Measurements from ENCODE around the gene PRRG2. TPM values are rescaled to one million over a fixed set of nuclear protein-coding genes. Genes with fewer than 3 reads are reported as not detected.

The PRRG2 gene
- total RNA-seq, 1 experiment from 2014 or later: 17.0 TPM

DNA sequence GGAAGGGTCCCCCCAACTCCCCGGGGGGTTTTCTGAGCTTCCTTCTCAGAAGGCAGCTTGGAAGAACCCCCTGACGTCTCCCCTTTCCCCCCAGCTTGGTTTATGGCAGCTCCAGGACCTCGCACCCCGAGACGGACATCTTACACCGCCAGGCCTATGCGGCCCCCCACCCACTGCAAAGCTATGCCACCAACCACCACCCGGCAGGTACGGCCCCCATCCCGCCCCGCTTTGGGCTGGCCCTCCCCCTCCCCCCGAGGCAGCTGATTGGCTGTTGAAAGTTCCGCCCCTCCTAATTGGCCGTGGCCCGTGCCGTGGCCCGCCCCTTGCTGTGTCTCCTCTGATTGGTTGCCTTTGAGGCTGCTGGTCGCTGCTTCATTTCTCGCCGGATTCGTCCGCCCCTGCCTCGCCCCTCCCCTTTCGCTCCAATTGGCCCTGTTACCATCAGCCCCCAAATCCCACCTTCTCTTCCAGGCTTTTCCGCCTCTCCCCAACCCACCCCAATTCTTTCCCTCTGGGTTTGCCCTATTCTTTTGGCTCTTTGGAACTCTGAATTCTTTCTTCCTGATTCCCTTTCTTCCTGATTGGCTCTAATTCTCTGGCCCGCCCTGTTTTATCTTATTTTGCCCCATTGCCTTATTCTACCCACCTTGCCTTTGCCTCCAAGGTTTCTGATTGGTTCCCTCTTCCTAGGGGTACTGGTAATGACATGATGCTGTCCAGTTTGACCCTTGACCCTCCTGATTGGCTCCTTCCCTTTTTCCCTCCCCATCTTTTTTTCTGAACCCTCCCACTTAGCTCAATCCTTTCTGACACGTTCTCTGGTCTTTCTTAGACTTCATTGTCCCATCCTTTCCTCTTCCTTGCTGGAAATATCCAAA lies 12.4 kb downstream of the PRRG2 start:
- peak overlapping the region; percentile 87 for H3K27ac ChIP-seq (ENCODE audit: low read length)
- peak overlapping the region; percentile 51; the same call in 1 of the 2 replicates for H2AFZ ChIP-seq (ENCODE audit: low read length)
- H4K20me1 ChIP-seq (ENCODE audit: low read length): peaks cover 8% of the 10 kb centered on the region
- H3K36me3 ChIP-seq (ENCODE audit: low read depth, low read length): peaks cover 30% of the 10 kb centered on the region
- H3K4me3 ChIP-seq (ENCODE audit: low read length): peak overlapping the region; percentile 99
- H3K9me3 ChIP-seq (ENCODE audit: low read length): no peaks in the 10 kb centered on the region
- H3K9me2 ChIP-seq (replicated peaks; ENCODE audit: low read length): no peaks in the 10 kb centered on the region
- no peaks in the 10 kb centered on the region for H3K27me3 ChIP-seq (ENCODE audit: low read length)
- ChIA-PET POLR2A (ENCODE audit: unreplicated experiment) (interaction anchor here (0.5 to 0.6 kb wide), 2 partner anchors 47 to 66 kb away, joined by 3 to 6 read pairs; partner anchors contain the start of genes RCN3 and RRAS), CTCF (no interaction called here)
- no peak for TF ChIP-seq EZH2phosphoT487 (IDR thresholded peaks at IDR 0.05; ENCODE audit: borderline replicate concordance, low read length)
- TF ChIP-seq, protein P1, sequence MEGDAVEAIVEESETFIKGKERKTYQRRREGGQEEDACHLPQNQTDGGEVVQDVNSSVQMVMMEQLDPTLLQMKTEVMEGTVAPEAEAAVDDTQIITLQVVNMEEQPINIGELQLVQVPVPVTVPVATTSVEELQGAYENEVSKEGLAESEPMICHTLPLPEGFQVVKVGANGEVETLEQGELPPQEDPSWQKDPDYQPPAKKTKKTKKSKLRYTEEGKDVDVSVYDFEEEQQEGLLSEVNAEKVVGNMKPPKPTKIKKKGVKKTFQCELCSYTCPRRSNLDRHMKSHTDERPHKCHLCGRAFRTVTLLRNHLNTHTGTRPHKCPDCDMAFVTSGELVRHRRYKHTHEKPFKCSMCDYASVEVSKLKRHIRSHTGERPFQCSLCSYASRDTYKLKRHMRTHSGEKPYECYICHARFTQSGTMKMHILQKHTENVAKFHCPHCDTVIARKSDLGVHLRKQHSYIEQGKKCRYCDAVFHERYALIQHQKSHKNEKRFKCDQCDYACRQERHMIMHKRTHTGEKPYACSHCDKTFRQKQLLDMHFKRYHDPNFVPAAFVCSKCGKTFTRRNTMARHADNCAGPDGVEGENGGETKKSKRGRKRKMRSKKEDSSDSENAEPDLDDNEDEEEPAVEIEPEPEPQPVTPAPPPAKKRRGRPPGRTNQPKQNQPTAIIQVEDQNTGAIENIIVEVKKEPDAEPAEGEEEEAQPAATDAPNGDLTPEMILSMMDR (conservative IDR thresholded peaks at IDR 0.05; ENCODE audit: low read depth, low read length): no peak
- no peak for TF ChIP-seq EZH2 (IDR thresholded peaks at IDR 0.05; ENCODE audit: low read length, unreplicated experiment)
- H3F3A ChIP-seq (ENCODE audit: low read length, unreplicated experiment): no peaks in the 10 kb centered on the region
- H3K4me2 ChIP-seq (ENCODE audit: low read length): peak overlapping the region; percentile 91
- peaks cover 7% of the 10 kb centered on the region; the same call in 1 of the 2 replicates for H3K4me1 ChIP-seq (ENCODE audit: insufficient read depth, low read length)
- peaks cover 55% of the 10 kb centered on the region for H3K79me2 ChIP-seq (ENCODE audit: low read length)
- ATAC-seq (peak; percentile 50), DNase-seq (peak; percentile 95)
- peak overlapping the region; percentile 95 for H3K9ac ChIP-seq (ENCODE audit: low read length)
- intact Hi-C loops (cut with micrococcal nuclease): loop anchor here (1.0 kb wide), 1 partner anchor 21 kb away; no protein-coding TSS in a partner anchor
- no TSS peak for BruUV-seq (replicated peaks)

DNA sequence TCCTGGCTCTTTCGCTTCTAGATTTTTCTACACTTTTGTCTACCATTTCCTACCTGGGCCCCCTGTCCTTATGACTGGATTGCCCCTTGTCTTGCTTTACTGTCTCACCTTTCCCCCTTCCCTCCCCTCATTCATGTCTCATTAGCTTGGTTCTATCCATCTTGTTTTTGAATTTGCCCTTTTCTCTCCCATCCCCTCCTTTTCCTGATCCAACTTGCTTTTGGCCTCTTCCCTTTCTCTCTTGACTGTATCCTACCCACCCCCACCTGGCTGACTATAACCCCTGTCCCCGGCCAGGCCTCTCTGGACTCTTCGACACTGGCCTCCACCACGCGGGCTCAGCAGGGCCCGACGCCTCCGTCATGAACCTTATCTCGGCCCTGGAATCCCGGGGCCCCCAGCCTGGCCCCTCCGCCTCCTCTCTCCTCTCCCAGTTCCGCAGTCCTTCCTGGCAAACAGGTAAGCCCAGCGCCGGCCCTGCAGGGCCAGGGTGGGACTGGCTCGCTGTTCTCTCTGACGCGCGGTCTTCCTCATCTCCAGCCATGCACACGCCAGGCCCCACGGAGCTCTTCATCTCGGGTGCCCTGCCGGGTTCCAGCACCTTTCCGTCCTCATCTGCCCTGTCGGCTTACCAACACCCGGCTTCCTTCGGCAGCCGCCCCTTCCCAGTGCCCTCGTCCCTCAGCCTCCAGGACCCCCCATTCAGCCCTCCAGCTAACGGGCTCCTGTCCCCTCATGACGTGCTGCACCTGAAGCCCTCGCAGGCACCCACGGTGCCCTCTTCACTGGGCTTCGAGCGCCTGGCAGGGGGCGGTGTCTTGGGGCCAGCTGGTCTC lies 13.3 kb downstream of the PRRG2 start:
- H2AFZ ChIP-seq (ENCODE audit: low read length): no peak overlapping the region
- peaks cover 64% of the 10 kb centered on the region for H3K79me2 ChIP-seq (ENCODE audit: low read length)
- no peaks in the 10 kb centered on the region for H3K9me3 ChIP-seq (ENCODE audit: low read length)
- H3K9ac ChIP-seq (ENCODE audit: low read length): no peak overlapping the region
- ATAC-seq (no peak), DNase-seq (no peak)
- H3F3A ChIP-seq (ENCODE audit: low read length, unreplicated experiment): no peaks in the 10 kb centered on the region
- H3K36me3 ChIP-seq (ENCODE audit: low read depth, low read length): peaks cover 38% of the 10 kb centered on the region
- H3K4me3 ChIP-seq (ENCODE audit: low read length): no peak overlapping the region
- no peak overlapping the region for H3K27ac ChIP-seq (ENCODE audit: low read length)
- ChIA-PET CTCF (no interaction called here), POLR2A (ENCODE audit: unreplicated experiment) (no interaction called here)
- H3K9me2 ChIP-seq (replicated peaks; ENCODE audit: low read length): no peaks in the 10 kb centered on the region
- TF ChIP-seq EZH2 (IDR thresholded peaks at IDR 0.05; ENCODE audit: low read length, unreplicated experiment) (no peak), EZH2phosphoT487 (IDR thresholded peaks at IDR 0.05; ENCODE audit: borderline replicate concordance, low read length) (no peak)
- TF ChIP-seq, protein P1 (conservative IDR thresholded peaks at IDR 0.05; ENCODE audit: low read depth, low read length): no peak
- H3K4me2 ChIP-seq (ENCODE audit: low read length): no peak overlapping the region
- intact Hi-C loops (cut with micrococcal nuclease): no loop called here
- no peaks in the 10 kb centered on the region for H3K27me3 ChIP-seq (ENCODE audit: low read length)
- peaks cover 12% of the 10 kb centered on the region for H4K20me1 ChIP-seq (ENCODE audit: low read length)
- peaks cover 7% of the 10 kb centered on the region; the same call in 1 of the 2 replicates for H3K4me1 ChIP-seq (ENCODE audit: insufficient read depth, low read length)
- no TSS peak for BruUV-seq (replicated peaks)
